OCI-LY1 (cell line): ENCODE measurements around the gene RXYLT1.
"Not testable (repeated sequence)": the region's sequence is repeated elsewhere in the genome, so short reads cannot be mapped to it uniquely, and the experiment has no call there.

Experiments
- H2AFZ ChIP-seq: fragments of 200-600 bp; sonication (generic), shearing (Covaris generic); 2 replicates; pipeline ENCODE4 v1.6.0; 2014; ENCODE audit warnings: antibody characterized with exemption, mild to moderate bottlenecking, low read length
- H3F3A ChIP-seq: fragments of 200-600 bp; sonication (generic), shearing (Covaris generic); 2 replicates; pipeline ENCODE4 v1.6.0; 2014; ENCODE audit warnings: mild to moderate bottlenecking, antibody characterized with exemption, low read length, moderate library complexity; ENCODE audit not compliant: insufficient read depth
- H3K27ac ChIP-seq: fragments of 200-600 bp; sonication (generic); 2 replicates; pipeline ENCODE4 v1.5.1; 2014; ENCODE audit warnings: low read length, mixed run types, mild to moderate bottlenecking, low read depth; ENCODE audit not compliant: poor library complexity, severe bottlenecking
- H3K27me3 ChIP-seq: fragments of 200-600 bp; sonication (generic); 2 replicates; pipeline ENCODE4 v1.6.0; 2014; ENCODE audit warnings: antibody characterized with exemption, mild to moderate bottlenecking, low read length, moderate library complexity; ENCODE audit not compliant: insufficient read depth
- H3K36me3 ChIP-seq: fragments of 200-600 bp; sonication (generic); 2 replicates; pipeline ENCODE4 v1.6.1; 2014; ENCODE audit warnings: mild to moderate bottlenecking, antibody characterized with exemption, low read length, moderate library complexity, mixed read lengths; ENCODE audit not compliant: insufficient read depth
- H3K4me1 ChIP-seq: fragments of 200-600 bp; sonication (generic); 2 replicates; pipeline ENCODE4 v1.5.1; 2014; ENCODE audit warnings: mild to moderate bottlenecking, low read length, moderate library complexity; ENCODE audit not compliant: insufficient read depth, severe bottlenecking
- H3K4me2 ChIP-seq: fragments of 200-600 bp; sonication (generic), shearing (Covaris generic); 2 replicates; pipeline ENCODE4 v1.6.1; 2014; ENCODE audit warnings: low read length
- H3K4me3 ChIP-seq: fragments of 200-600 bp; sonication (generic); 2 replicates; pipeline ENCODE4 v1.5.1; 2014; ENCODE audit warnings: low read length, low read depth, mild to moderate bottlenecking, mixed read lengths; ENCODE audit not compliant: poor library complexity, severe bottlenecking
- H3K79me2 ChIP-seq: fragments of 200-600 bp; shearing (Covaris generic); 2 replicates; pipeline ENCODE4 v1.6.1; 2016; ENCODE audit warnings: mixed run types, low read length, mixed read lengths; ENCODE audit not compliant: insufficient read depth
- H3K9ac ChIP-seq: fragments of 200-600 bp; sonication (generic), shearing (Covaris generic); 2 replicates; pipeline ENCODE4 v1.6.1; 2014; ENCODE audit warnings: mild to moderate bottlenecking, low read length, mixed read lengths
- H3K9me2 ChIP-seq: fragments of 200-600 bp; sonication (generic), shearing (Covaris generic); 2 replicates; pipeline ENCODE4 v1.6.1; 2014; ENCODE audit warnings: low read depth, mild to moderate bottlenecking, low read length, mixed read lengths
- H3K9me3 ChIP-seq: fragments of 200-600 bp; shearing (Covaris generic); 2 replicates; pipeline ENCODE4 v1.6.1; 2014; ENCODE audit warnings: low read length, mixed read lengths
- H4K20me1 ChIP-seq: fragments of 200-600 bp; sonication (generic), shearing (Covaris generic); 2 replicates; pipeline ENCODE4 v1.6.0; 2016; ENCODE audit warnings: mild to moderate bottlenecking, low read length; ENCODE audit not compliant: insufficient read depth
- CTCF ChIP-seq: fragments of 200-600 bp; sonication (generic), shearing (Covaris generic); IDR thresholded peaks from 2 replicates; pipeline ENCODE4 v1.5.1; 2017; ENCODE audit warnings: mild to moderate bottlenecking, antibody characterized with exemption, low read length, moderate library complexity, mixed read lengths
- EZH2 ChIP-seq: fragments of 200-600 bp; sonication (generic), shearing (Covaris generic); IDR thresholded peaks from 2 replicates; pipeline ENCODE4 v1.8.0; 2017; ENCODE audit warnings: borderline replicate concordance, mixed run types, mild to moderate bottlenecking, antibody characterized with exemption, low read length, moderate library complexity, mixed read lengths

Gene RXYLT1, protein sequence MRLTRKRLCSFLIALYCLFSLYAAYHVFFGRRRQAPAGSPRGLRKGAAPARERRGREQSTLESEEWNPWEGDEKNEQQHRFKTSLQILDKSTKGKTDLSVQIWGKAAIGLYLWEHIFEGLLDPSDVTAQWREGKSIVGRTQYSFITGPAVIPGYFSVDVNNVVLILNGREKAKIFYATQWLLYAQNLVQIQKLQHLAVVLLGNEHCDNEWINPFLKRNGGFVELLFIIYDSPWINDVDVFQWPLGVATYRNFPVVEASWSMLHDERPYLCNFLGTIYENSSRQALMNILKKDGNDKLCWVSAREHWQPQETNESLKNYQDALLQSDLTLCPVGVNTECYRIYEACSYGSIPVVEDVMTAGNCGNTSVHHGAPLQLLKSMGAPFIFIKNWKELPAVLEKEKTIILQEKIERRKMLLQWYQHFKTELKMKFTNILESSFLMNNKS

GRCh38 chr12:63779498-63780481, at the start of gene RXYLT1:
Gene RXYLT1 (plus strand): TSS chr12:63779909. CDS start chr12:63779961, 52 bp downstream.
- peaks cover 6% of the 10 kb centered on the region for H3K79me2 ChIP-seq
- peaks cover 35% of the 10 kb centered on the region for H3K36me3 ChIP-seq
- no peaks in the 10 kb centered on the region for H3K27me3 ChIP-seq
- H3K4me1 ChIP-seq: peaks cover 22% of the 10 kb centered on the region
- H3F3A ChIP-seq: no peaks in the 10 kb centered on the region
- no peak within 1 kb of the TSS for H3K27ac ChIP-seq
- peak within 1 kb of the TSS; percentile 91 for H3K9ac ChIP-seq
- H3K4me2 ChIP-seq: peak within 1 kb of the TSS; percentile 88
- H3K9me2 ChIP-seq: no peaks in the 10 kb centered on the region
- no peaks in the 10 kb centered on the region for H3K9me3 ChIP-seq
- TF ChIP-seq CTCF: no peak
- no peak for TF ChIP-seq EZH2
- peak within 1 kb of the TSS; percentile 82 for H3K4me3 ChIP-seq
- no peaks in the 10 kb centered on the region for H4K20me1 ChIP-seq
- peak within 1 kb of the TSS; percentile 52; the same call in 1 of the 2 replicates for H2AFZ ChIP-seq

- not testable (repeated sequence) for H3K27ac ChIP-seq, H3F3A ChIP-seq, H3K4me1 ChIP-seq, H3K9me3 ChIP-seq, H3K4me3 ChIP-seq, H2AFZ ChIP-seq, H3K9ac ChIP-seq, H3K27me3 ChIP-seq, H3K79me2 ChIP-seq, H4K20me1 ChIP-seq, H3K9me2 ChIP-seq, H3K4me2 ChIP-seq, H3K36me3 ChIP-seq
Observed at GRCh38 chr12:63732779-63733178, 46.9 kb upstream of the RXYLT1 start.

- not testable (repeated sequence) for H3K9ac ChIP-seq
Observed at GRCh38 chr12:63733585-63733984, 46.1 kb upstream of the RXYLT1 start.

DNA sequence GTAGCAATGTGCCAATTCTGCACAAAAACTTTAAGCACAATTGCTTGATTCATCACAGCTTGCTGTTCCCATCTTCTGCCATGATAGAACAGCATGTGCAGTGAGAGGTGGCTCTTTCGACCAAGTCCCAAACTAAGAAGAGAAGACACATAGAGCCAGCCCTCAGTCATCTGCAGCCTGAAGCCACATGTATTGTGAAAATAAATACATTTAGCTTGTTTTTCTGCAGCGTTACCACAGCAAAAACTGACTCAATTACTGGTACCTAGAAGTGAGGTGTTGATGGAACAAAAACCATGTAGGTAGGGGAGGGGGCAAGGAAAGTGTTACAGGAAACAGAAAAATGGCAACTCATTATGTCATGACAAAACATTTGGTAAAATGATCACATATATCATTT, 39.2 kb upstream of the RXYLT1 start:
- not testable (repeated sequence) for H3K4me2 ChIP-seq, H3K4me1 ChIP-seq, H4K20me1 ChIP-seq, H3K9me3 ChIP-seq, H3K27me3 ChIP-seq, H3K36me3 ChIP-seq, H3F3A ChIP-seq, H3K27ac ChIP-seq, H3K79me2 ChIP-seq, H2AFZ ChIP-seq, H3K9ac ChIP-seq, H3K9me2 ChIP-seq, H3K4me3 ChIP-seq

More at GRCh38 chr12:63733585-63733984, 46.1 kb upstream of the RXYLT1 start:
- not testable (repeated sequence) for H3K27ac ChIP-seq, H3K36me3 ChIP-seq, H4K20me1 ChIP-seq, H3F3A ChIP-seq, H3K79me2 ChIP-seq, H3K9me2 ChIP-seq, H3K9me3 ChIP-seq, H3K27me3 ChIP-seq, H2AFZ ChIP-seq, H3K4me3 ChIP-seq, H3K4me2 ChIP-seq, H3K4me1 ChIP-seq

GRCh38 chr12:63741431-63741830, 38.3 kb upstream of the RXYLT1 start:
- not testable (repeated sequence) for H3K36me3 ChIP-seq

GRCh38 chr12:63744110-63744509, 35.6 kb upstream of the RXYLT1 start:
- not testable (repeated sequence) for H3K4me1 ChIP-seq, H2AFZ ChIP-seq, H3K36me3 ChIP-seq, H3K9ac ChIP-seq, H3K27ac ChIP-seq, H3F3A ChIP-seq, H3K4me2 ChIP-seq, H3K9me3 ChIP-seq, H3K4me3 ChIP-seq, H3K9me2 ChIP-seq, H3K79me2 ChIP-seq, H4K20me1 ChIP-seq, H3K27me3 ChIP-seq

More at GRCh38 chr12:63741431-63741830, 38.3 kb upstream of the RXYLT1 start:
- not testable (repeated sequence) for H3K4me3 ChIP-seq, H3F3A ChIP-seq, H3K9me2 ChIP-seq, H3K27ac ChIP-seq, H4K20me1 ChIP-seq, H3K9me3 ChIP-seq, H3K4me2 ChIP-seq, H3K9ac ChIP-seq, H3K4me1 ChIP-seq, H3K27me3 ChIP-seq, H2AFZ ChIP-seq, H3K79me2 ChIP-seq
